ENCODE results near the gene KRT82.

- TF ChIP-seq, protein P1, sequence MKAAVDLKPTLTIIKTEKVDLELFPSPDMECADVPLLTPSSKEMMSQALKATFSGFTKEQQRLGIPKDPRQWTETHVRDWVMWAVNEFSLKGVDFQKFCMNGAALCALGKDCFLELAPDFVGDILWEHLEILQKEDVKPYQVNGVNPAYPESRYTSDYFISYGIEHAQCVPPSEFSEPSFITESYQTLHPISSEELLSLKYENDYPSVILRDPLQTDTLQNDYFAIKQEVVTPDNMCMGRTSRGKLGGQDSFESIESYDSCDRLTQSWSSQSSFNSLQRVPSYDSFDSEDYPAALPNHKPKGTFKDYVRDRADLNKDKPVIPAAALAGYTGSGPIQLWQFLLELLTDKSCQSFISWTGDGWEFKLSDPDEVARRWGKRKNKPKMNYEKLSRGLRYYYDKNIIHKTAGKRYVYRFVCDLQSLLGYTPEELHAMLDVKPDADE (IDR thresholded peaks at IDR 0.05) = no peak
- no peak for TF ChIP-seq EZH2 (IDR thresholded peaks at IDR 0.05; ENCODE audit: low read depth, unreplicated experiment)
- TF ChIP-seq, protein P2, sequence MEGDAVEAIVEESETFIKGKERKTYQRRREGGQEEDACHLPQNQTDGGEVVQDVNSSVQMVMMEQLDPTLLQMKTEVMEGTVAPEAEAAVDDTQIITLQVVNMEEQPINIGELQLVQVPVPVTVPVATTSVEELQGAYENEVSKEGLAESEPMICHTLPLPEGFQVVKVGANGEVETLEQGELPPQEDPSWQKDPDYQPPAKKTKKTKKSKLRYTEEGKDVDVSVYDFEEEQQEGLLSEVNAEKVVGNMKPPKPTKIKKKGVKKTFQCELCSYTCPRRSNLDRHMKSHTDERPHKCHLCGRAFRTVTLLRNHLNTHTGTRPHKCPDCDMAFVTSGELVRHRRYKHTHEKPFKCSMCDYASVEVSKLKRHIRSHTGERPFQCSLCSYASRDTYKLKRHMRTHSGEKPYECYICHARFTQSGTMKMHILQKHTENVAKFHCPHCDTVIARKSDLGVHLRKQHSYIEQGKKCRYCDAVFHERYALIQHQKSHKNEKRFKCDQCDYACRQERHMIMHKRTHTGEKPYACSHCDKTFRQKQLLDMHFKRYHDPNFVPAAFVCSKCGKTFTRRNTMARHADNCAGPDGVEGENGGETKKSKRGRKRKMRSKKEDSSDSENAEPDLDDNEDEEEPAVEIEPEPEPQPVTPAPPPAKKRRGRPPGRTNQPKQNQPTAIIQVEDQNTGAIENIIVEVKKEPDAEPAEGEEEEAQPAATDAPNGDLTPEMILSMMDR (conservative IDR thresholded peaks at IDR 0.05; ENCODE audit: low read depth in 2 of 2) = no peak
Measured at GRCh38 chr12:52349196-52349595, 56.9 kb downstream of the KRT82 start.
